Erythroblast (primary cell): ENCODE measurements around the gene CARD10.
"Not testable (repeated sequence)": the region's sequence is repeated elsewhere in the genome, so short reads cannot be mapped to it uniquely, and the experiment has no call there.

Source experiments
- DNase-seq, 2 experiments: peaks; one replicate each; lab custom pipeline; 2025; lab: John Stamatoyannopoulos, UW
- GATA1 ChIP-seq: IDR thresholded peaks from 2 replicates; pipeline ENCODE4 v1.6.1; 2011; ENCODE audit warnings: low read depth, mild to moderate bottlenecking, control low read depth, low read length, moderate library complexity
- POLR2A ChIP-seq: IDR thresholded peaks from 2 replicates; pipeline ENCODE4 v1.6.1; 2011; ENCODE audit warnings: mild to moderate bottlenecking, low read length

CARD10 gene

GRCh38 chr22:37560608-37561211 is 41.5 kb upstream of the CARD10 start:
- TF ChIP-seq GATA1 (no peak), POLR2A (no peak)
- DNase-seq = no peak

- peak in 1 of 2 experiments; percentile 39 for DNase-seq
- TF ChIP-seq POLR2A = no peak
- TF ChIP-seq GATA1 = no peak
Measured at GRCh38 chr22:37559901-37560607, 40.8 kb upstream of the CARD10 start, which contains the start of gene CDC42EP1. TSS of gene CDC42EP1 (plus strand) at chr22:37560480. CDS start at chr22:37566350, 5,870 bp downstream.

DNA sequence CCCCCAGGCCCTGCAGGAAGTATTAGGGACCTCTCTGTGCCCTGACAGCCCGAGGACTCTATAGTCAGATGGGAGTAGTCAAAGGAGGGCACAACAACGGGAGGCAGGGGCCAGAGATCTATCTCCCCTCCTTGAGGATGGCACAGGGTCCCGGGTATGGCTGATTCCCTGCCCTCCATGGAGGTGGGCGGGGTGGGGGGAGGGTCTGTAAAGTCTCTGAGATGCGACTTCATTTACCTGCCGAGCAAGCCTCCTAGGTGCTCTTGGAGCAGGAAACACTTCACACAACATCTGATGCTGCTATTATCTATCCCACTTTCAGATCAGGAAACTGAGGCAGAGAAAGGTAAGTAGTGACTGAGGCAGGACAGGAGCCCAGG is 40.3 kb upstream of the CARD10 start:
- no peak for DNase-seq
- no peak for TF ChIP-seq GATA1
- no peak for TF ChIP-seq POLR2A

DNA sequence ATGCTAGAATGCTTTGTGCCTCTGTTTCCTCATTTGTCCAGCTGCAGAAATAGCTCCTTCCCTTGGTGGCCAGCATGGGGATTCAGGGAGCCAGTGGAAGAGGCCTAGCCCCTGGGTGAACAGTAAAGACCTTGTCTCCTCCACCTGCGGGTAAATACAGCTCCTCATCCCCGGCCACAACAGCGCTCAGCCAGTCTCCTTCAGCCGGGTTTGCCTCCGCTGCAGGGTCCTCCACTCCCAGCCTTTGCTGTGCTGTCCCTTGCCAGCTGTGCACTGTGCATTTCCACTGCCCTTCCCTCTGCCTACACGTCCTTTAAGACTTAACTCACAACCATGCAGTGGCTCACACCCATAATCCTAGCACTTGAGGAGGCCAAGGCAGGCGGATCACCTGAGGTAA is 39.6 kb upstream of the CARD10 start:
- no peak for TF ChIP-seq GATA1
- TF ChIP-seq POLR2A = no peak
- DNase-seq = no peak

DNA sequence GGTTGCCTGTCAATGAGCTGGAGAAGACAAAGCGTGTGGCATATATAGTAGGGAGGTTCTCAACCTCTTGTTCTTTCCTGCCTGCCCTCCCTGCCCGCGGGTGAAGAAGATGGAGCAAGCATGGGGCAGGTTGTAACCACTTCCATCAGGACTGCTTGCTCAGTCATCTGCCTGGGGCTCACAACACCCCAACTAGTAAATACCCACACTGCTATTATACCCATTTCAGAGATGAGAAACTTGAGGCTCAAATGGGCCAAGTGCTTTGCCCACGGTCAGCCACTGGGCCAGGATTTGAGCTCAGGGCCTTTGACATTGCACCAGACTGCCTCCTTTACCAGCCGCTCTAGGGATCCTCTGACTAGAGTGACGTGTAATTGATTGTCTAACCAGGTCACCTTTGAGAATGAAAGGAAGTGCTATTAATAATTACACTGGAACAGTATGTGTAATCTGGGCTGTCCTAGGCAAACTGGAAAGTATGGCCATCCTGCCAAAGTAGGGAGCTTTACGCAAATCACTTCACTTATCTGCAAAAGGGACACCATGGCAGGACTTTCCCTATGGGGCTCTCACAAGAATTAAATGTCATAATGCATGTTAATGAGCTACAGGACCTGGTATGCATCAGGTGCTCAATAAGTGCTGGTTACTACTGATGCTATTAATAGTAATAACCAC is 38.2 kb upstream of the CARD10 start:
- TF ChIP-seq GATA1 (no peak), POLR2A (no peak)
- DNase-seq = no peak

- no peak for DNase-seq
- TF ChIP-seq GATA1 (no peak), POLR2A (no peak)
Measured at GRCh38 chr22:37556710-37557109, 37.5 kb upstream of the CARD10 start.

DNA sequence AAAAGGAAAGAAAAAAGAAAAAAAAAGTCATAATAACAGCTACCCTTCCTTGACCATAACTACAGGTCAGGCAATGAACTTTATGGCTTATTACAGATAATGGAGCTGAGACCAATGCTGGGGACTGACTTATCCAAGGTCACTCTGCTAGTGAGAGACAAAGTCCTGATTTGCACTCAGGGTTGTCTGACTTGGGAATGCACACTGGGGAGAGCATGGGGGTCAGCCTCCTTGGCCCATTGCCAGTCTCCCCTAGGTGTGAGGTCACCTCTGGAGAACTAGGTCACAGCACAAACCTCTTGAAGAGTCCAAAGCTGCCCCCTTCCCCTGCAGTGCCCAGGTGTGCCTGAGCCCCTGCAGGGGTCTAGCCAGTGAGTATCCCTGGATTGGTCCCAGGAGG is 35.8 kb upstream of the CARD10 start:
- no peak for DNase-seq
- TF ChIP-seq GATA1 (no peak), POLR2A (no peak)

DNA sequence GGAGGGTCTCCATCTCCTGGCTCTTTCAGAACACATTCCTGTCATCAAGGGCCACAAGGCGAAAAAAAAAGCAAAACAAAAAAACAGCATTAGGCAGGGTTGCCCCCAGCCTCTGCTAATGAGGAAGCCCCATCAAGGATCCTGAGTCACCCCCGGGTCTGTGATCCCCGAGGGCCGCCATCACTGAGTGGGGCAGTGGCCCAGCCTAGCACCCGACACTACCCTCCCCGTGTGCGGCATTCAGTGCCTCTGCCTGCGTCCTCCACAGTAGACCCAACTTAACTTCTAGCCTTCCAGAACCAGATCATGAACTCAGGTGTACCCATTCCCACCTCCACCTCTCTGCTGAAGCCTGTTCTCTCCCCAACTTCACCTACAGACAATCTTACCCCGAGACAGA is 34.5 kb upstream of the CARD10 start:
- no peak for DNase-seq
- TF ChIP-seq GATA1 (no peak), POLR2A (no peak)

GRCh38 chr22:37552524-37553163 is 33.4 kb upstream of the CARD10 start:
- TF ChIP-seq GATA1 (no peak), POLR2A (no peak)
- peak; percentile 86 to 87 for DNase-seq

DNA sequence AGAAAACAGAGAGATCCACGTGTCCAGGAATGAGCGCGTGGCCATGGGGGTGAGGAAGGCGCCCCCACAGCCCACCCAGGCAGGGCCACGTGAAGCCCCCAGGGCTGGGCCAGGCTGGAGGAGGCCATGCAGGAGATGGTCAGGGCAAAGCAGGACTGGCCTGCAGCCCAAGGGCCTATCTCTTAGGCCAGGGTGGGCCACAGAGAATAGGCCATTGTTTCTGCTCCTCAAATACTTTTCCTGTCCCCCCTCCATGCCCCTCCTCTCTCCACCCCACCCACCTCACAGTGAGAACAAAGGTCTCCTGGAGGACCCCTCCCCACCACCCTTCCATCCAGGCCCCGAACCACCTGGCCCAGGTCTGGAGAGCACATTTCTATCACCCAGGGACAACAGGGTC is 32.8 kb upstream of the CARD10 start:
- no peak for TF ChIP-seq GATA1
- TF ChIP-seq POLR2A = no peak
- DNase-seq = no peak

DNA sequence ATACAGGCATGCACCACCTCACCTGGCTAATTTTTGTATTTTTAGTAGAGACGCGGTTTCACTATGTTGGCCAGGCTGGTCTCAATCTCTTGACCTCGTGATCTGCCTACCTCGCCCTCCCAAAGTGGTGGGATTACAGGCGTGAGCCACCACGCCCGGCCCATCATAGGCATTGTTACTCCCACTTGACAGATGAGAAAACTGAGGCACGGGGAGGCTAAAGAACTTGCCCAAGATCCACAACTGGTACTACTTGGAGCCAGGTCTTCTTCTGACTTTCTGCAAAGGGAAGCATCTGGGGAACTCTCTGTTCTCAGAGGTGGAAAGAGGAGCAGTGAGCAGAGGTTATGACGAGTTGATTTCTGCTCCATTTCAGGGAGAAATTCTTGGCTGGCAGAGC is 31.7 kb upstream of the CARD10 start:
- not testable (repeated sequence) for DNase-seq

GRCh38 chr22:37549704-37550059 is 30.5 kb upstream of the CARD10 start:
- no peak for DNase-seq
- TF ChIP-seq POLR2A (no peak), GATA1 (no peak)

GRCh38 chr22:37547251-37547741 is 28.1 kb upstream of the CARD10 start:
- no peak for TF ChIP-seq GATA1
- no peak for TF ChIP-seq POLR2A
- DNase-seq = no peak

DNA sequence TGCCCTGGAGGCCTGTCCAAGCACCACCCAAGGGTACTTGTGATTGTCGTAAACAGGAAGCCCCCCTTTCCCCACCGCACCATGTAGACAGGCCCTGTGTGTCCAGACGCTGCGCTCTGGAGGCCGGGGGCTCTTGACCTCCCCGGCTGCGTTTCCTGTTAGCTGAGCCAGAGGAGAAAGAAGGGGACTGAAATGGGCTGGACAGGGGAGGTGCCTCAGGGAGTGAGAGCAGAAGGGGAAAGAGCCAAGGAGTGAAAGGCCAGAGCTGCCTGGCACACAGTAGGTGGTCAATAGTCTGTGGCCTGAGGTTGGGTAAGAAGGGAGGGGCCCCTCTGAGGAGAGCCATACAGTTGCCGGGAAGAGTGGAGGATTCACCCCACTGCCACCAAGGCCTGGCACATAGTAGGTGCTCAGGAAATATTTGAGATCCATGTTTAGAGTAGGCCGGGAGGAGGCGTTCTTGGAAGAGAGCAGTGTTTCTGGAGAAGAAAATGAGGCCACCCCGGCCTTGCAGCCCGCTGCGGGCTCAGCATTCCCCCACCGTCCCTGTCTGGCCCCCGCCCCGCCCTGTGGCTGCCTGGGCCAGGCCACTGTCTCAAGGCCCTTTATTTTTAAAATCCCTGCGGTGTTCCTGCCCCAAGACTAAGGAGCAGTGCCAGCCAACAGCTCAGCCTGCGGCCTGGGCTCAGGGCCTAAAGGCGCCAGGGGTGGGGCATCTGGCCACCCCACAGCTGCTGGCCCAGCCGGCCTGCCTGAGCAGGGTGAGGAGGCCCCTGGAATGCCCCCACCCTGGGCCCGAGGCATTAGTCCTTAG is 27.4 kb upstream of the CARD10 start:
- DNase-seq = no peak
- TF ChIP-seq POLR2A (no peak), GATA1 (no peak)
